GM12874 (cell line): ENCODE measurements around the gene GLB1L3.
A peak's percentile ranks its signal among the peaks of the same experiment; 100 is the strongest.

Experiments
- CTCF ChIP-seq: IDR thresholded peaks from 2 replicates; pipeline ENCODE4 v1.5.1; 2011; ENCODE audit warnings: low read depth, mild to moderate bottlenecking, control low read depth, low read length, moderate library complexity; ENCODE audit not compliant: insufficient read depth

The GLB1L3 gene

DNA sequence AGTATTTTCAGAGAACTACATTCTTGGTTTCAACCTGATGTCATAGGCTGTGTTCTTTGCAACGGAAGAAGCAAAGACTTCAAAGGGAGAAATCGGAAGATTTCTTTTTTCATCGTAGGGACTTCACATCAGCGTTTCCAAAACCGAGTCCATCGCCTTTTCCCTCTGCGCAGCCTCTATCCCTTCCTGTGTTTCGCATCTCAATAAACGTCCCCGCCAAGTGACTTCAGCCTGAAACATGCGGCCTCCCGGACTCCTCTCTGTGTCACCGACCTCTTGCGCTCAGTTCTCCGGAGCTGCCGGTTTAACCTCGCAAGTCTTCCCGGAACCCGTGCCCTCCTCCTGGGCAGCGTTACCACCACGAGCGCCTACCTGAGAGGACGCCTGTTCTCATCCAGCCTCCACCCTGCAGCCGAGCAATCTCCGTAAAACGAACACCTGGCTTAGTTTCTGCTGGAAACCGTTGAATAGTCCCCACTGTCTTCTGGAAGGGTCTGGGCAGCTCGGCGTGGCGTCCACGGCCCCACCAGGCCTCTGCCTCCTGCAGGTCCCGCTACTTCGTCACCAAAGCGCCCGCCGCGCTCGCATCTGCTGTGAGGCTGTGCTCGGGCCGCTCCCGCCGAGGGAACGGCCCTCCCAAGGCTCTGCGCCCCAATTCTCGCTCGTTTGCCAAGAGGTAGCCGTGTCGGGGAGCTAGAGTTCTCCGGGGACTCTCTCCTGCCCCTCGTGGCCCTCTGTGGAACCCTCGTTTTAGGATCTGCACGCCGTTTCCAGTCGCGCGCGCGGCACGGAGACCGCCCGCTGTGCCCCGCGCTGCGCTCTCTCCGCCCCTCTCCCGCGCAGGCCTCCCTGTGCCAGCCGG, at the start of gene GLB1L3:
TSS of gene GLB1L3 (plus strand) at position 846 of the 862 bp plus-strand sequence. CDS start 362 bp downstream, outside the sequence.
- peak; percentile 46 for TF ChIP-seq CTCF

GRCh38 chr11:134226806-134227325, 49.3 kb upstream of the GLB1L3 start:
- no peak for TF ChIP-seq CTCF

GRCh38 chr11:134228625-134229024, 47.6 kb upstream of the GLB1L3 start:
- no peak for TF ChIP-seq CTCF

DNA sequence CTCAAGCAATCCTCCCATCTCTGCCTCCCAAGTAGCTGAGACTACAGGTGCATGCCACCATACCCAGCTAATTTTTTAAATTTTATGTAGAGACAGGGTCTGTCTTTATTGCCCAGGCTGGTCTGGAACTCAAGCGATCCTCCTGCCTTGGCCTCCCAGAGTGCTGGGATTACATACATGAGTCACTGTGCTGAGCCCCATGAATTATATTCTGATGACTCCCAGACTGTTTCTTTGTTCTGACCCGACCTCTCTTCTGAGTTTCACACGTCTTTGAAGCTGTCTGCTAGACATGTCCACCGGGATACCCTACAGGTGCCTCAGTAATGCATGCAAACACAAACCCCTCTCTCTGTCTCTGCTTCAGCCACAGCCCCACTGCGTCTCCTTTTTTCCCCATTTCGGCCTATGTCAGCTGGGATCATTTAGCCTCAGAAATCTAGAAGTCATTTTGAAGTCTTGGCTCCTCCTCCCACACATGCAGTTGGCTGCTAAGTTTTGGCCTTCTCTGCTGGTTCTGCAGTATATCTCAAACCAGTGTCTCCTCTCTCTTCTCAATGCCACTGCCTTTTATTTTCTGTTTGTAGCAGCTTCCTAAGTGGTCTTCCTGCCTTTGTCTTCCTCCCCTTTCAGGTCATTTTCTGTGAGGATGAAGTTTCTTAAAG, 46.9 kb upstream of the GLB1L3 start:
- TF ChIP-seq CTCF: no peak

GRCh38 chr11:134230339-134230738, 45.8 kb upstream of the GLB1L3 start:
- no peak for TF ChIP-seq CTCF

DNA sequence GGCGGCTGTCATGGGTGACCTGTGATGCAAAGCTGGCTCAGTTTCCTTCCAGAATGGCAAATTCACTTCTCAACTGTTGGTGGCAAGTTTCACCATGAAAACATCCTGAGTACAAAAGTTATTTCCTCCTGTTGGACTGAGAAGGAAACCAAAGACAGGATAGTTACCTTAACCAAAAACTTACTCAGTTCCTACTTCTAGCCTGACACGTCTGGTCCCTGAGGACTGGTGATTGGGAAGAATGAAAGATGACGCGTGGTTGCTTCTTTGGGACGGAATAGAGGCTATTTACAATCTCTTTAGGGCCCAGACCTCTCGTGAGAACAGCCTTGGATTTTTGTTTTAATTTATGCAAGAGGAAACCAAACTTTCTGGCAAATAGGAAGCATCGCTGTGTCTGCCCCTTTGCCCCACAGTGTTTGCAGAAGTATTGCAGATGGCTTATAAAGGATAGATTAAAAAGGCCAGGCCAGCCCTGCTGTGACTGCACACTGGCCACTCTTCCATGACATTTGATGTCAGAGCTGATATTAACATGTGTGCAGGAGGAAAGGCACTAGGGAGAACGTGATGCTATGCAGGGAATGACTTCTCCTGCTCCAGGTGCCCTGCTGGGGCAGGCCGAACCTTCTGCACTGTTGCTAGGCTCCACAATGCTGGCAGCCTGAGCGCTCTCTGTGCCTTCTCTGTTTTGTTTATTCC, 44.1 kb upstream of the GLB1L3 start:
- no peak for TF ChIP-seq CTCF

DNA sequence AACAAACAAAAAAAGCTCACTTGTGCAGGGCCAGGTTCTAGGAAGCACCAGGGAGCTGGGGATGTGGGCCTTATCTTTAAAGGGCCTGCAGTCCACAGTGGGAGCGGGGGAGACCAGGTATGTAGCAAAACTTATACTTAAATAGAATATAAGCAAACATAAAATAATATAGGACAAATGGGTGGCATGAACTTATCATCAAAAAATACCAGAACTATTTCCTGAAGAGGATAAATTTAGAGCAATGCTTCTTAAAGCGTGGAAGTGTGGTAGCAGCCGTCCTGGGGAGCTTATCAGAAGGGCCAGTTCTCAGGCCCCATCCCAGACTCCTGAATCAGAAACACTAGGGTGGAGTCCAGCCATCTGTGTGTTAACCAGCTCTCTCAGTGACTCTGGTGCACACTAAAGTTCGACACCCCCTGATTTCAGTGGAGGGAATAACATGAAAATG, 42.4 kb upstream of the GLB1L3 start:
- TF ChIP-seq CTCF: no peak
